IPS DF 6.9 (cell line): ENCODE results near the gene MTO1.
"Not testable (repeated sequence)": the region's sequence is repeated elsewhere in the genome, so short reads cannot be mapped to it uniquely, and the experiment has no call there.

Experiments
- DNase-seq: peaks from one replicate; pipeline ENCODE4 v3.0.0-alpha.2; 2013; ENCODE audit warnings: low read depth, low spot score
- H3K27ac ChIP-seq: one replicate; pipeline ENCODE4 v1.5.1; 2013; ENCODE audit warnings: low read length, control low read depth
- H3K27me3 ChIP-seq: 2 replicates; pipeline ENCODE4 v1.6.1; 2013; ENCODE audit warnings: mild to moderate bottlenecking, low read length; ENCODE audit not compliant: control insufficient read depth, insufficient read depth
- H3K36me3 ChIP-seq: 2 replicates; pipeline ENCODE4 v1.6.1; 2013; ENCODE audit warnings: low read length; ENCODE audit not compliant: control insufficient read depth, insufficient read depth
- H3K4me1 ChIP-seq: 2 replicates; pipeline ENCODE4 v1.6.1; 2013; ENCODE audit warnings: low read length; ENCODE audit not compliant: control insufficient read depth, insufficient read depth
- H3K4me3 ChIP-seq: 2 replicates; pipeline ENCODE4 v1.5.1; 2013; ENCODE audit warnings: mild to moderate bottlenecking, low read length
- H3K9me3 ChIP-seq: 2 replicates; pipeline ENCODE4 v1.6.1; 2013; ENCODE audit warnings: low read length, inconsistent platforms; ENCODE audit not compliant: control insufficient read depth, insufficient read depth
- WGBS: extraction: QIAGEN DNeasy Blood & Tissue Kit; methylation state at CpG from one replicate; pipeline ENCODE4 v1.1.7; 2013; ENCODE audit warnings: mixed read lengths, missing lambda C conversion rate; ENCODE audit not compliant: insufficient read length, insufficient coverage; 5-methylcytosine and 5-hydroxymethylcytosine counted together

The MTO1 gene

GRCh38 chr6:73528897-73529296 is 67.4 kb downstream of the MTO1 start:
- no peaks in the 10 kb centered on the region for H3K36me3 ChIP-seq
- no peak overlapping the region for H3K4me3 ChIP-seq
- H3K27ac ChIP-seq = no peak overlapping the region
- no peaks in the 10 kb centered on the region for H3K4me1 ChIP-seq
- no peak for DNase-seq
- no CpG with 5 or more reads among the region's 7 CpGs for WGBS
- H3K27me3 ChIP-seq = no peaks in the 10 kb centered on the region
- no peaks in the 10 kb centered on the region for H3K9me3 ChIP-seq

- DNase-seq = no peak
- Histone ChIP-seq H3K9me3 (no peaks in the 10 kb centered on the region), H3K27me3 (no peaks in the 10 kb centered on the region), H3K4me3 (no peak overlapping the region), H3K36me3 (no peaks in the 10 kb centered on the region), H3K27ac (no peak overlapping the region), H3K4me1 (no peaks in the 10 kb centered on the region)
- no CpG with 5 or more reads among the region's 3 CpGs for WGBS
These were observed 70.8 kb downstream of the MTO1 start for GRCh38 chr6:73532293-73532692.

- Histone ChIP-seq H3K27ac (no peak overlapping the region), H3K36me3 (no peaks in the 10 kb centered on the region), H3K9me3 (no peaks in the 10 kb centered on the region), H3K4me3 (no peak overlapping the region), H3K27me3 (no peaks in the 10 kb centered on the region), H3K4me1 (no peaks in the 10 kb centered on the region)
- DNase-seq = no peak
- WGBS = no CpG with 5 or more reads among the region's 2 CpGs
These were observed 73.1 kb downstream of the MTO1 start for GRCh38 chr6:73534628-73535027.

- H3K4me3 ChIP-seq = no peak overlapping the region
- H3K27me3 ChIP-seq = no peaks in the 10 kb centered on the region
- no peak for DNase-seq
- no peaks in the 10 kb centered on the region for H3K9me3 ChIP-seq
- WGBS = no CpG with 5 or more reads among the region's 3 CpGs
- H3K4me1 ChIP-seq = no peaks in the 10 kb centered on the region
- no peak overlapping the region for H3K27ac ChIP-seq
- no peaks in the 10 kb centered on the region for H3K36me3 ChIP-seq
These were observed 76.1 kb downstream of the MTO1 start for GRCh38 chr6:73537677-73538076.

GRCh38 chr6:73538116-73538779 is 76.7 kb downstream of the MTO1 start:
- H3K27ac ChIP-seq = no peak overlapping the region
- H3K9me3 ChIP-seq = no peaks in the 10 kb centered on the region
- H3K4me1 ChIP-seq = no peaks in the 10 kb centered on the region
- H3K4me3 ChIP-seq = no peak overlapping the region
- no peaks in the 10 kb centered on the region for H3K27me3 ChIP-seq
- no peaks in the 10 kb centered on the region for H3K36me3 ChIP-seq
- DNase-seq = no peak
- no CpG with 5 or more reads among the region's 10 CpGs for WGBS

- H3K36me3 ChIP-seq, H3K4me1 ChIP-seq, H3K27ac ChIP-seq, DNase-seq, H3K27me3 ChIP-seq, H3K4me3 ChIP-seq, H3K9me3 ChIP-seq: not testable (repeated sequence)
- WGBS = no CpG with 5 or more reads among the region's 3 CpGs
These were observed 80.9 kb downstream of the MTO1 start for GRCh38 chr6:73542481-73542880.

- Histone ChIP-seq H3K36me3 (no peaks in the 10 kb centered on the region), H3K27me3 (no peaks in the 10 kb centered on the region), H3K4me1 (no peaks in the 10 kb centered on the region), H3K4me3 (no peak overlapping the region), H3K9me3 (no peaks in the 10 kb centered on the region), H3K27ac (no peak overlapping the region)
- no CpG with 5 or more reads among the region's 5 CpGs for WGBS
- no peak for DNase-seq
These were observed 81.4 kb downstream of the MTO1 start for GRCh38 chr6:73542891-73543290.

- Histone ChIP-seq H3K9me3 (no peaks in the 10 kb centered on the region), H3K27me3 (no peaks in the 10 kb centered on the region), H3K27ac (no peak overlapping the region), H3K4me1 (no peaks in the 10 kb centered on the region), H3K4me3 (no peak overlapping the region), H3K36me3 (no peaks in the 10 kb centered on the region)
- no CpG with 5 or more reads among the region's 1 CpG for WGBS
- no peak for DNase-seq
These were observed 85.5 kb downstream of the MTO1 start for GRCh38 chr6:73547036-73547435.

- no peak for DNase-seq
- Histone ChIP-seq H3K4me1 (no peaks in the 10 kb centered on the region), H3K27me3 (no peaks in the 10 kb centered on the region), H3K27ac (no peak overlapping the region), H3K9me3 (no peaks in the 10 kb centered on the region), H3K36me3 (no peaks in the 10 kb centered on the region), H3K4me3 (no peak overlapping the region)
- no CpG with 5 or more reads among the region's 12 CpGs for WGBS
These were observed 87.2 kb downstream of the MTO1 start for GRCh38 chr6:73548458-73549446.

GRCh38 chr6:73551115-73551514 is 89.6 kb downstream of the MTO1 start:
- no CpG with 5 or more reads among the region's 4 CpGs for WGBS
- not testable (repeated sequence) for DNase-seq, H3K27ac ChIP-seq, H3K9me3 ChIP-seq, H3K36me3 ChIP-seq, H3K4me3 ChIP-seq, H3K27me3 ChIP-seq, H3K4me1 ChIP-seq
